HepG2 (cell line): Measurements from ENCODE around the gene S100P. TPM values are rescaled to one million over a fixed set of nuclear protein-coding genes. Genes with fewer than 3 reads are reported as not detected.

Source experiments
- ATAC-seq: fragments of 200-7000 bp; cut with Tn5 transposase; 3 replicates; pipeline ENCODE4 v1.9.1; 2020; ENCODE audit warnings: mild to moderate bottlenecking, moderate library complexity
- BruUV-seq: library from RNA; stranded (reverse); fragments of 400-500 nt; replicated peaks from 2 replicates; lab custom pipeline; 2021; lab: Mats Ljungman, UMichigan
- CTCF ChIA-PET: fragments of 300-600 bp; formaldehyde crosslinking; extraction: SDS; loops from one replicate; lab custom pipeline; 2021; ENCODE audit warnings: low total read pairs, inconsistent platforms, low intra/inter-chr PET ratio; lab: Yijun Ruan, JAX
- POLR2A ChIA-PET: fragments of 350-600 bp; sonication (Branson Sonifier 250); formaldehyde crosslinking; loops from one replicate; lab custom pipeline; 2020; ENCODE audit warnings: antibody characterized with exemption, inconsistent platforms; lab: Yijun Ruan, JAX
- DNase-seq: peaks from one replicate; pipeline ENCODE4 v3.0.0-alpha.2; 2015; ENCODE audit warnings: low spot score
- FAIRE-seq: peaks from 3 replicates; lab custom pipeline; 2011; peaks lifted over from hg19 to GRCh38; lab: Jason Lieb, UNC
- H2AFZ ChIP-seq: one replicate; pipeline ENCODE4 v1.6.1; 2011; ENCODE audit warnings: low read length, inconsistent platforms
- H3K27ac ChIP-seq: fragments of 300-600 bp; 3 replicates; pipeline ENCODE4 v1.8.0; 2011; ENCODE audit warnings: mixed run types, mild to moderate bottlenecking, mixed read lengths, low read length, inconsistent platforms; ENCODE audit not compliant: insufficient read depth; ENCODE audit errors: extremely low read length
- H3K27me3 ChIP-seq, 2 experiments: fragments of 200-600 bp in 1 of 2; 2 replicates in 1 of 2; 3 replicates in 1 of 2; pipeline versions ENCODE4 v1.6.0 to v1.8.0; 2011; ENCODE audit warnings: low read length in 2 of 2, mild to moderate bottlenecking in 2 of 2, moderate library complexity in 2 of 2, inconsistent platforms in 1 of 2; ENCODE audit not compliant: insufficient read depth in 2 of 2, control insufficient read depth in 1 of 2
- H3K36me3 ChIP-seq, 2 experiments: fragments of 200-600 bp in 1 of 2; replicated peaks in 1 of 2; 2 replicates in 1 of 2; 3 replicates in 1 of 2; pipeline versions ENCODE4 v1.5.1 to v1.8.0; 2011; ENCODE audit warnings: low read length in 2 of 2, inconsistent platforms in 1 of 2; ENCODE audit not compliant: insufficient read depth in 2 of 2, control insufficient read depth in 1 of 2
- H3K4me1 ChIP-seq: 2 replicates; pipeline ENCODE4 v1.5.1; 2012; ENCODE audit warnings: low read length, inconsistent platforms; ENCODE audit not compliant: insufficient read depth
- H3K4me2 ChIP-seq: 2 replicates; pipeline ENCODE4 v1.6.0; 2011; ENCODE audit warnings: low read depth, low read length, inconsistent platforms
- H3K4me3 ChIP-seq, 3 experiments: fragments of 200-600 bp in 1 of 3; sonication (generic), shearing (Covaris generic) in 1 of 3; replicated peaks in 1 of 3; 2 replicates each; pipeline ENCODE4 v1.5.1; 2011 to 2016; ENCODE audit warnings: low read length in 3 of 3, inconsistent platforms in 2 of 3, low read depth in 2 of 3, mild to moderate bottlenecking in 2 of 3, control low read depth in 1 of 3, mixed read lengths in 1 of 3; ENCODE audit not compliant: insufficient read depth in 1 of 3
- H3K79me2 ChIP-seq: one replicate; pipeline ENCODE4 v1.6.1; 2011; ENCODE audit warnings: low read length, inconsistent platforms; ENCODE audit not compliant: insufficient read depth
- H3K9ac ChIP-seq: 2 replicates; pipeline ENCODE4 v1.6.0; 2011; ENCODE audit warnings: mild to moderate bottlenecking, low read depth, low read length, inconsistent platforms; ENCODE audit not compliant: insufficient read depth
- H3K9me3 ChIP-seq: 2 replicates; pipeline ENCODE4 v1.5.1; 2012; ENCODE audit warnings: mild to moderate bottlenecking, low read length
- H4K20me1 ChIP-seq: 2 replicates; pipeline ENCODE4 v1.6.0; 2011; ENCODE audit warnings: inconsistent platforms, mild to moderate bottlenecking, low read length, moderate library complexity; ENCODE audit not compliant: insufficient read depth
- CEBPG ChIP-seq: IDR thresholded peaks from 2 replicates; pipeline ENCODE4 v1.6.1; 2016
- KLF13 ChIP-seq: sonication (generic); formaldehyde crosslinking; IDR thresholded peaks from 2 replicates; pipeline ENCODE4 v1.4.0; 2020; ENCODE audit warnings: mild to moderate bottlenecking, missing genetic modification reagents
- KMT2B ChIP-seq: IDR thresholded peaks from 2 replicates; pipeline ENCODE4 v1.6.1; 2016; ENCODE audit warnings: missing genetic modification reagents, missing compliant biosample characterization
- NFKB2 ChIP-seq: sonication (generic); formaldehyde crosslinking; IDR thresholded peaks from 2 replicates; pipeline ENCODE4 v1.4.0; 2020; ENCODE audit warnings: missing genetic modification reagents, borderline replicate concordance
- PHB2 ChIP-seq: fragments of 450-650 bp; IDR thresholded peaks from 2 replicates; pipeline ENCODE4 v1.6.1; 2018; ENCODE audit not compliant: partially characterized antibody
- ZNF136 ChIP-seq: sonication (generic); formaldehyde crosslinking; IDR thresholded peaks from 2 replicates; pipeline ENCODE4 v1.8.1; 2022; ENCODE audit warnings: low read depth, mild to moderate bottlenecking, moderate library complexity, missing genetic modification reagents
- ZNF350 ChIP-seq: sonication (generic); formaldehyde crosslinking; IDR thresholded peaks from 2 replicates; pipeline ENCODE4 v1.4.0; 2020; ENCODE audit warnings: mild to moderate bottlenecking, low read depth, missing genetic modification reagents, borderline replicate concordance
- ZNF543 ChIP-seq: sonication (generic); formaldehyde crosslinking; IDR thresholded peaks from 2 replicates; pipeline ENCODE4 v1.4.0; 2020; ENCODE audit warnings: mild to moderate bottlenecking, missing genetic modification reagents
- ZNF629 ChIP-seq: sonication (generic); formaldehyde crosslinking; conservative IDR thresholded peaks from 2 replicates; pipeline ENCODE4 v1.5.0; 2020; ENCODE audit warnings: missing genetic modification reagents
- WGBS: methylation state at CpG from one replicate; pipeline ENCODE4 v1.1.6; 2017; ENCODE audit warnings: low lambda C conversion rate; 5-methylcytosine and 5-hydroxymethylcytosine counted together
- in situ Hi-C: cut with HindIII; loops from 2 replicates; pipeline ENCODE4 v1.10.0; 2017; ENCODE audit warnings: low pct_unique_long_range_greater_than_20kb; ENCODE audit not compliant: extremely low pct_ligation_motif_present
- intact Hi-C: fragments of 100-400 bp; cut with micrococcal nuclease; formaldehyde crosslinking; loops from one replicate; pipeline ENCODE4 v1.10.0; 2022; ENCODE audit not compliant: unreplicated experiment
- polyA plus RNA-seq, 8 experiments: library from polyadenylated mRNA; depleted of rRNA in 3 of 8; stranded (reverse) in 7 of 8; unstranded in 1 of 8; fragments of >200 nt; fragmentation: Illumina TruSeq in 4 of 8; extraction: Trizol in 4 of 8; gene quantifications; 2 replicates each; pipeline versions ENCODE4 v1.2.1 to v1.2.3, GENCODE V29; 2011 to 2016; ENCODE audit warnings: low read depth in 4 of 8, missing spikeins in 1 of 8, mixed read lengths in 1 of 8; ENCODE audit not compliant: insufficient read depth in 1 of 8
- total RNA-seq, 5 experiments: library from RNA; depleted of rRNA; stranded (reverse); fragments of >200 nt; fragmentation: Illumina TruSeq; extraction: Trizol; gene quantifications; 2 replicates each; pipeline ENCODE4 v1.2.3, GENCODE V29; 2016; ENCODE audit warnings: low read depth in 1 of 5
- TF ChIP-seq, protein P1 (sequence below), 2 experiments: sonication (generic) in 1 of 2; formaldehyde crosslinking in 1 of 2; IDR thresholded peaks; 2 replicates each; pipeline versions ENCODE4 v1.6.1 to v1.9.0; 2014 to 2022; ENCODE audit warnings: antibody characterized with exemption in 1 of 2, borderline replicate concordance in 1 of 2, inconsistent platforms in 1 of 2, low read depth in 1 of 2, missing genetic modification reagents in 1 of 2
- TF ChIP-seq, protein P2 (sequence below): sonication (generic); formaldehyde crosslinking; IDR thresholded peaks from 2 replicates; pipeline ENCODE4 v1.4.0; 2020; ENCODE audit warnings: missing genetic modification reagents
- TF ChIP-seq, protein P3 (sequence below): sonication (generic); formaldehyde crosslinking; IDR thresholded peaks from 2 replicates; pipeline ENCODE4 v1.5.0; 2020; ENCODE audit warnings: mild to moderate bottlenecking, missing genetic modification reagents, moderate library complexity

Gene S100P
- total and polyA plus RNA-seq, 2 of the 13 experiments (the other 11 are each of a cell fraction or from before 2014, with no cell fraction given), result 278 to 1,649 TPM

DNA sequence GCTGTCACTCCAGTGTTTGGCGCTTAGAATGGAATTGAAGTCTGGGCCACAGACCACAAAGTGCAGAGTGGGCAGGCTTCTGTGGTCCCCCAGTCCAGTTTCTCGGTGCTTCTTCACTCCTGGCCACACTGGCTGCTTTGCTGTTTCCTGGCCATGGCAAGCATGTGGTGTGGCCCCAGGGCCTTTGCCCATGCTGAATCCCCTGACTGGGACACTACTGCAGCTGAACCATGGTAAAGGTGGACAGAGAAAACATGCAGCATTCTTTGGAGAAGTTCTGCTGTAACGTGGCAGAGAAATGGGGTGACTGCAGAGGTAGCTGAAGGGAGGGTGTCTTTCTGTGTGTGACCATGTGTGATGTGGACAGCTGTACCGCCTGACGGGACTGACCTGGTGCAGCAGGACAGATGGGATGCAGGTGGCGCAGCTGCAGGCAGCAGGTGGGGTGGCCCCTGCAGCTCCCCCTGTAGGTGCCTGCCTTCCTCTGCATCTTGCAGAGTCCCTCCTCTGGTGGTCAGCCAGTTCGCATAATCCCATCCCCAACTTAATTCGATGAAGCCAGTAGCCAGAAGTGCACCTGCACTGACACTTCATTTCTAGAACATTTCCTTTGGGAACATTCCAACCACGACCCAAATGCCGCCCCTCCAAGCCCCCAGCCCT is 13.2 kb upstream of the S100P start:
- Histone ChIP-seq H3K9ac (no peak overlapping the region), H4K20me1 (peaks cover 8% of the 10 kb centered on the region), H3K27me3 (no peaks in the 10 kb centered on the region), H3K9me3 (no peaks in the 10 kb centered on the region), H3K4me3 (no peak overlapping the region), H3K36me3 (peaks cover 0 to 9% of the 10 kb centered on the region in 2 experiments; a peak in 2 of 5 replicates), H3K27ac (no peak overlapping the region), H3K4me2 (no peak overlapping the region), H3K4me1 (peaks cover 50% of the 10 kb centered on the region), H2AFZ (no peak overlapping the region), H3K79me2 (peaks cover 22% of the 10 kb centered on the region)
- FAIRE-seq (no peak), ATAC-seq (peak; percentile 52), DNase-seq (no peak)
- ChIA-PET CTCF (interaction anchor here (1.6 kb wide), 1 partner anchor 8 kb away, joined by 4 read pairs; no protein-coding TSS in a partner anchor), POLR2A (interaction anchor here (1.3 kb wide), 2 partner anchors 9 to 14 kb away, joined by 6 to 10 read pairs; partner anchors contain the start of gene S100P)
- WGBS, result 94% methylated on average over 7 of the region's 10 CpGs
- intact Hi-C loops, result loop anchor here (10.0 kb wide), 1 partner anchor 56 kb away; no protein-coding TSS in a partner anchor
- no TSS peak for BruUV-seq
- in situ Hi-C loops, result no loop called here
- no peak for TF ChIP-seq NFKB2 (CRISPR knock-in tag)
- no peak for TF ChIP-seq KMT2B (CRISPR knock-in tag)
- TF ChIP-seq KLF13 (CRISPR knock-in tag), result no peak
- no peak for TF ChIP-seq ZNF350
- no peak for TF ChIP-seq ZNF629 (CRISPR knock-in tag)
- TF ChIP-seq, protein P1, sequence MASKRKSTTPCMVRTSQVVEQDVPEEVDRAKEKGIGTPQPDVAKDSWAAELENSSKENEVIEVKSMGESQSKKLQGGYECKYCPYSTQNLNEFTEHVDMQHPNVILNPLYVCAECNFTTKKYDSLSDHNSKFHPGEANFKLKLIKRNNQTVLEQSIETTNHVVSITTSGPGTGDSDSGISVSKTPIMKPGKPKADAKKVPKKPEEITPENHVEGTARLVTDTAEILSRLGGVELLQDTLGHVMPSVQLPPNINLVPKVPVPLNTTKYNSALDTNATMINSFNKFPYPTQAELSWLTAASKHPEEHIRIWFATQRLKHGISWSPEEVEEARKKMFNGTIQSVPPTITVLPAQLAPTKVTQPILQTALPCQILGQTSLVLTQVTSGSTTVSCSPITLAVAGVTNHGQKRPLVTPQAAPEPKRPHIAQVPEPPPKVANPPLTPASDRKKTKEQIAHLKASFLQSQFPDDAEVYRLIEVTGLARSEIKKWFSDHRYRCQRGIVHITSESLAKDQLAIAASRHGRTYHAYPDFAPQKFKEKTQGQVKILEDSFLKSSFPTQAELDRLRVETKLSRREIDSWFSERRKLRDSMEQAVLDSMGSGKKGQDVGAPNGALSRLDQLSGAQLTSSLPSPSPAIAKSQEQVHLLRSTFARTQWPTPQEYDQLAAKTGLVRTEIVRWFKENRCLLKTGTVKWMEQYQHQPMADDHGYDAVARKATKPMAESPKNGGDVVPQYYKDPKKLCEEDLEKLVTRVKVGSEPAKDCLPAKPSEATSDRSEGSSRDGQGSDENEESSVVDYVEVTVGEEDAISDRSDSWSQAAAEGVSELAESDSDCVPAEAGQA (IDR thresholded peaks at IDR 0.05; ENCODE audit: low read depth), result no peak
- TF ChIP-seq, protein P1 (CRISPR knock-in tag; IDR thresholded peaks at IDR 0.05; ENCODE audit: borderline replicate concordance), result no peak
- no peak for TF ChIP-seq CEBPG (CRISPR knock-in tag)
- TF ChIP-seq ZNF543 (CRISPR knock-in tag), result no peak
- no peak for TF ChIP-seq PHB2
- TF ChIP-seq, protein P2, sequence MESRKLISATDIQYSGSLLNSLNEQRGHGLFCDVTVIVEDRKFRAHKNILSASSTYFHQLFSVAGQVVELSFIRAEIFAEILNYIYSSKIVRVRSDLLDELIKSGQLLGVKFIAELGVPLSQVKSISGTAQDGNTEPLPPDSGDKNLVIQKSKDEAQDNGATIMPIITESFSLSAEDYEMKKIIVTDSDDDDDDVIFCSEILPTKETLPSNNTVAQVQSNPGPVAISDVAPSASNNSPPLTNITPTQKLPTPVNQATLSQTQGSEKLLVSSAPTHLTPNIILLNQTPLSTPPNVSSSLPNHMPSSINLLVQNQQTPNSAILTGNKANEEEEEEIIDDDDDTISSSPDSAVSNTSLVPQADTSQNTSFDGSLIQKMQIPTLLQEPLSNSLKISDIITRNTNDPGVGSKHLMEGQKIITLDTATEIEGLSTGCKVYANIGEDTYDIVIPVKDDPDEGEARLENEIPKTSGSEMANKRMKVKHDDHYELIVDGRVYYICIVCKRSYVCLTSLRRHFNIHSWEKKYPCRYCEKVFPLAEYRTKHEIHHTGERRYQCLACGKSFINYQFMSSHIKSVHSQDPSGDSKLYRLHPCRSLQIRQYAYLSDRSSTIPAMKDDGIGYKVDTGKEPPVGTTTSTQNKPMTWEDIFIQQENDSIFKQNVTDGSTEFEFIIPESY (CRISPR knock-in tag), result peak; percentile 98
- TF ChIP-seq, protein P3, sequence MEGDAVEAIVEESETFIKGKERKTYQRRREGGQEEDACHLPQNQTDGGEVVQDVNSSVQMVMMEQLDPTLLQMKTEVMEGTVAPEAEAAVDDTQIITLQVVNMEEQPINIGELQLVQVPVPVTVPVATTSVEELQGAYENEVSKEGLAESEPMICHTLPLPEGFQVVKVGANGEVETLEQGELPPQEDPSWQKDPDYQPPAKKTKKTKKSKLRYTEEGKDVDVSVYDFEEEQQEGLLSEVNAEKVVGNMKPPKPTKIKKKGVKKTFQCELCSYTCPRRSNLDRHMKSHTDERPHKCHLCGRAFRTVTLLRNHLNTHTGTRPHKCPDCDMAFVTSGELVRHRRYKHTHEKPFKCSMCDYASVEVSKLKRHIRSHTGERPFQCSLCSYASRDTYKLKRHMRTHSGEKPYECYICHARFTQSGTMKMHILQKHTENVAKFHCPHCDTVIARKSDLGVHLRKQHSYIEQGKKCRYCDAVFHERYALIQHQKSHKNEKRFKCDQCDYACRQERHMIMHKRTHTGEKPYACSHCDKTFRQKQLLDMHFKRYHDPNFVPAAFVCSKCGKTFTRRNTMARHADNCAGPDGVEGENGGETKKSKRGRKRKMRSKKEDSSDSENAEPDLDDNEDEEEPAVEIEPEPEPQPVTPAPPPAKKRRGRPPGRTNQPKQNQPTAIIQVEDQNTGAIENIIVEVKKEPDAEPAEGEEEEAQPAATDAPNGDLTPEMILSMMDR (CRISPR knock-in tag), result peak; percentile 31; the same call in 1 of the 2 replicates
- TF ChIP-seq ZNF136, result no peak
